ENCODE measurements around the gene MLLT1. TPM values are rescaled to one million over a fixed set of nuclear protein-coding genes. Genes with fewer than 3 reads are reported as not detected.

The MLLT1 gene
- total RNA-seq, 1 donor from 2014 or later, result 59.2 TPM

DNA sequence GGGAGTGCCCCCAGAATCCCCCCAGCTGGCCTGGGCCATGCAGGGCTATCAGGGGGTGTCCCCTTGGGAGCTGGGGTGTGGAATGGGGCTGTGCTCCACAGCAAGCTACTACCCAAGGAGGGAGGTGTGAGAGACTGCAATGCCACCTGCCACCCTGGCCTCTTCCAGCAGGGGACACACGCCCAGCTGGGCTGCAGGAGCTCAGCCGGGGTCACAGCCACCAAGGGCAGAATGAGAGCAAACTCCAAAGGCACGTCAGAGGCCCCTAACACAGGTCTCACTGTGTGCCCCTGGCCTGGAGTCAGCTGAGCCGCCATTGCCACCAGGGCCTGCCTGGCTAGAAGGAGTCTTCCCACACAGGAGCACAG lies 55.5 kb downstream of the MLLT1 start:
- H3K27ac Mint-ChIP-seq (ENCODE audit: unreplicated experiment), result no peak overlapping the region
- TF ChIP-seq, protein P1, sequence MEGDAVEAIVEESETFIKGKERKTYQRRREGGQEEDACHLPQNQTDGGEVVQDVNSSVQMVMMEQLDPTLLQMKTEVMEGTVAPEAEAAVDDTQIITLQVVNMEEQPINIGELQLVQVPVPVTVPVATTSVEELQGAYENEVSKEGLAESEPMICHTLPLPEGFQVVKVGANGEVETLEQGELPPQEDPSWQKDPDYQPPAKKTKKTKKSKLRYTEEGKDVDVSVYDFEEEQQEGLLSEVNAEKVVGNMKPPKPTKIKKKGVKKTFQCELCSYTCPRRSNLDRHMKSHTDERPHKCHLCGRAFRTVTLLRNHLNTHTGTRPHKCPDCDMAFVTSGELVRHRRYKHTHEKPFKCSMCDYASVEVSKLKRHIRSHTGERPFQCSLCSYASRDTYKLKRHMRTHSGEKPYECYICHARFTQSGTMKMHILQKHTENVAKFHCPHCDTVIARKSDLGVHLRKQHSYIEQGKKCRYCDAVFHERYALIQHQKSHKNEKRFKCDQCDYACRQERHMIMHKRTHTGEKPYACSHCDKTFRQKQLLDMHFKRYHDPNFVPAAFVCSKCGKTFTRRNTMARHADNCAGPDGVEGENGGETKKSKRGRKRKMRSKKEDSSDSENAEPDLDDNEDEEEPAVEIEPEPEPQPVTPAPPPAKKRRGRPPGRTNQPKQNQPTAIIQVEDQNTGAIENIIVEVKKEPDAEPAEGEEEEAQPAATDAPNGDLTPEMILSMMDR (IDR thresholded peaks at IDR 0.05; ENCODE audit: unreplicated experiment), result no peak
- H3K36me3 Mint-ChIP-seq (ENCODE audit: low read depth, unreplicated experiment), result peaks cover 19% of the 10 kb centered on the region
- H3K9me3 Mint-ChIP-seq (ENCODE audit: unreplicated experiment), result no peaks in the 10 kb centered on the region
- H3K27me3 Mint-ChIP-seq (ENCODE audit: unreplicated experiment), result peaks cover 11% of the 10 kb centered on the region
- no peak overlapping the region for H3K4me3 Mint-ChIP-seq (ENCODE audit: unreplicated experiment)
- no peak for DNase-seq (ENCODE audit: low spot score)
- H3K4me1 Mint-ChIP-seq (ENCODE audit: unreplicated experiment), result no peaks in the 10 kb centered on the region

DNA sequence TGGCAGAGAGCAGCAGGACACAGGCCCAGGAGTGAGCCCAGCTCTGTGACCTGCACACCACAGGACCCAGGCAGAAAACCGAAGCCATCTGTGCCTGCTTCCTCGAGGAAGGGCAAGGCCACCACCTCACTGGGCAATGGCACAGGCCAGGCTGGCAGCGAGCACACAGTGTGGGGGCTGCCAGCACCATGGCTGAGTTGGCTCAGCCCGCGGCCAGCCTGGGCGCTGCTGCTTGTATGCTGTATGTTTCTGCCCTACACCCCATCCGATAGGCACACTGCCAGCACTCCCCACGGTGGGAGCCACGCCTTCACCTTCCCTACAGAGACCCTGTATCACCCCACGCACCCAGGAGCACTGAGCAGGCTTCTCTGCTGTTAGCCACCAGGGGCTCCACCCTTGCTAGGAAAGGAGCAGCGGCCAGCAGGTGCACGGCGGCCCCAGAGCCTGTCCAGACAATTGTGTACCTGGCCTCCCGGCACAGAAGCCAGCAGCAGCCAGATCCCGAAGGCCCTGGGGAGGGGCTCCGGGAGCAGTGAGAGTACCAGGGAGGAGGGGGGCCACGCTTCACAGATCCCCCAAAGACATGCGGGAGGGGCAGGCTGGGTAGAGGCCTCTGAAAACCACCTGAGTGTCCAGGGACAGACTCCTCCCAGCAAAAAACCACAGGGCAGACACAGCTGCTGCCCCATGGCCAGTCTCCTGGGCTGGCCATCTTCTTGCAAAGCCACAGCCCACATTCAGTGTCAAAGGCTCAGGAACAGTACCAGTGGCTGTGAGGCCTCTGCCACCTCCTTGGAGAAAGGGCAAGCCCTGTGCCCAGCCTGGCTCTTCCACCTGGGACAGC lies 56.1 kb downstream of the MLLT1 start:
- no peak for DNase-seq (ENCODE audit: low spot score)
- TF ChIP-seq, protein P1 (IDR thresholded peaks at IDR 0.05; ENCODE audit: unreplicated experiment), result no peak
- H3K4me1 Mint-ChIP-seq (ENCODE audit: unreplicated experiment), result no peaks in the 10 kb centered on the region
- no peaks in the 10 kb centered on the region for H3K9me3 Mint-ChIP-seq (ENCODE audit: unreplicated experiment)
- no peak overlapping the region for H3K4me3 Mint-ChIP-seq (ENCODE audit: unreplicated experiment)
- H3K36me3 Mint-ChIP-seq (ENCODE audit: low read depth, unreplicated experiment), result peaks cover 18% of the 10 kb centered on the region
- H3K27ac Mint-ChIP-seq (ENCODE audit: unreplicated experiment), result no peak overlapping the region
- H3K27me3 Mint-ChIP-seq (ENCODE audit: unreplicated experiment), result peaks cover 11% of the 10 kb centered on the region

DNA sequence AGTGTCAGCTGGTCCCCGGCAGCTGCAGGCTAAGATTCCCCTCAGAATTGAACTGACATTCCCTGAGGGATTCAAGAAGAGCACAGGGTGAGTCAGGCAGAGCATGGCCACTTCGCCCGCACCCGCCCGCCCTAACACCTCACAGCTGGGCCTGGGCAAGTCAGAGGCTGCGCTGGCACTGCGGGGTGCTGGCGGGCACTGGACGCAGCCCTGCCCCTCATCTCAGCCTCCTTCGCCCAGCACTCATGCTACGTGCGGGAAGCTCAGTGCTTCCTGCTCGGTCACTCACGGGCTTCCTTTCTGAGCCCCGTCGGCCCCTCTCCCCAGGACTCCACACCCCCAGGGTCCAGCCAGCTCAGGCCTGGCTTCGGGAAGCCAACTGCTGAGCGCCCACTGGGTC lies 56.9 kb downstream of the MLLT1 start:
- peaks cover 11% of the 10 kb centered on the region for H3K27me3 Mint-ChIP-seq (ENCODE audit: unreplicated experiment)
- no peak for DNase-seq (ENCODE audit: low spot score)
- TF ChIP-seq, protein P1 (IDR thresholded peaks at IDR 0.05; ENCODE audit: unreplicated experiment), result no peak
- H3K4me1 Mint-ChIP-seq (ENCODE audit: unreplicated experiment), result no peaks in the 10 kb centered on the region
- H3K36me3 Mint-ChIP-seq (ENCODE audit: low read depth, unreplicated experiment), result peaks cover 17% of the 10 kb centered on the region
- H3K9me3 Mint-ChIP-seq (ENCODE audit: unreplicated experiment), result no peaks in the 10 kb centered on the region
- no peak overlapping the region for H3K4me3 Mint-ChIP-seq (ENCODE audit: unreplicated experiment)
- no peak overlapping the region for H3K27ac Mint-ChIP-seq (ENCODE audit: unreplicated experiment)

- Mint-ChIP-seq H3K4me1 (ENCODE audit: unreplicated experiment) (no peaks in the 10 kb centered on the region), H3K27ac (ENCODE audit: unreplicated experiment) (no peak overlapping the region), H3K4me3 (ENCODE audit: unreplicated experiment) (no peak overlapping the region), H3K27me3 (ENCODE audit: unreplicated experiment) (peaks cover 11% of the 10 kb centered on the region), H3K36me3 (ENCODE audit: low read depth, unreplicated experiment) (peaks cover 11% of the 10 kb centered on the region), H3K9me3 (ENCODE audit: unreplicated experiment) (no peaks in the 10 kb centered on the region)
- TF ChIP-seq, protein P1 (IDR thresholded peaks at IDR 0.05; ENCODE audit: unreplicated experiment), result no peak
- DNase-seq (ENCODE audit: low spot score), result no peak
Measured at GRCh38 chr19:6221878-6222746, 57.7 kb downstream of the MLLT1 start.
